SK-N-SH (cell line): ENCODE results near the gene SND1. TPM values are rescaled to one million over a fixed set of nuclear protein-coding genes. Genes with fewer than 3 reads are reported as not detected.

Experiments used
- CTCF ChIA-PET: fragments of 300-600, 350-600 bp; formaldehyde crosslinking; extraction: SDS; loops from one replicate; lab custom pipeline; 2021; lab: Yijun Ruan, JAX
- POLR2A ChIA-PET: fragments of 350-600 bp; sonication (Branson Sonifier 250); formaldehyde crosslinking; extraction: SDS; loops from one replicate; lab custom pipeline; 2020; ENCODE audit warnings: antibody characterized with exemption, inconsistent platforms; lab: Yijun Ruan, JAX
- DNase-seq: peaks from one replicate; pipeline ENCODE4 v3.0.0; 2012
- H2AFZ ChIP-seq: fragments of 200-600 bp; sonication (generic); 2 replicates; pipeline ENCODE4 v1.8.1; 2016; ENCODE audit warnings: antibody characterized with exemption, mild to moderate bottlenecking, low read depth
- H3F3A ChIP-seq: fragments of 200-600 bp; sonication (generic); replicated peaks from 2 replicates; pipeline ENCODE3; 2016; ENCODE audit warnings: antibody characterized with exemption, mild to moderate bottlenecking; ENCODE audit not compliant: insufficient read depth
- H3K27ac ChIP-seq, 2 experiments: fragments of 200-500 bp in 1 of 2; fragments of 200-600 bp in 1 of 2; sonication (Bioruptor generic) in 1 of 2; sonication (generic), shearing (Covaris generic) in 1 of 2; 2 replicates each; pipeline versions ENCODE4 v1.5.1 to v1.6.1; 2014 to 2016; ENCODE audit warnings: low read depth in 2 of 2, inconsistent platforms in 1 of 2, low read length in 1 of 2, mild to moderate bottlenecking in 1 of 2, mixed read lengths in 1 of 2
- H3K27me3 ChIP-seq: fragments of 200-600 bp; sonication (generic), shearing (Covaris generic); 2 replicates; pipeline ENCODE4 v1.6.1; 2016; ENCODE audit warnings: mixed run types; ENCODE audit not compliant: insufficient read depth
- H3K36me3 ChIP-seq, 2 experiments: fragments of 200-500 bp in 1 of 2; fragments of 200-600 bp in 1 of 2; sonication (Bioruptor generic) in 1 of 2; sonication (generic) in 1 of 2; replicated peaks in 1 of 2; 2 replicates each; pipeline versions ENCODE3 to v1.5.1; 2014 to 2016; ENCODE audit warnings: low read length in 1 of 2, mild to moderate bottlenecking in 1 of 2; ENCODE audit not compliant: insufficient read depth in 2 of 2, control insufficient read depth in 1 of 2
- H3K4me1 ChIP-seq, 2 experiments: fragments of 200-500 bp in 1 of 2; fragments of 200-600 bp in 1 of 2; sonication (Bioruptor generic) in 1 of 2; sonication (generic), shearing (Covaris generic) in 1 of 2; 2 replicates each; pipeline versions ENCODE4 v1.5.1 to v1.6.1; 2014 to 2016; ENCODE audit warnings: low read depth in 1 of 2, low read length in 1 of 2, mixed run types in 1 of 2; ENCODE audit not compliant: insufficient read depth in 2 of 2, control insufficient read depth in 1 of 2
- H3K4me2 ChIP-seq: fragments of 200-600 bp; sonication (generic), shearing (Covaris generic); 2 replicates; pipeline ENCODE4 v1.6.1; 2017; ENCODE audit warnings: mixed run types
- H3K4me3 ChIP-seq, 2 experiments: fragments of 200-500 bp in 1 of 2; fragments of 200-600 bp in 1 of 2; sonication (Bioruptor generic) in 1 of 2; sonication (generic), shearing (Covaris generic) in 1 of 2; 2 replicates each; pipeline versions ENCODE4 v1.5.1 to v1.8.1; 2014 to 2016; ENCODE audit warnings: low read depth in 2 of 2, inconsistent platforms in 1 of 2, low read length in 1 of 2, mild to moderate bottlenecking in 1 of 2, mixed read lengths in 1 of 2, moderate library complexity in 1 of 2
- H3K79me2 ChIP-seq: fragments of 200-600 bp; sonication (generic); 2 replicates; pipeline ENCODE4 v1.8.1; 2017; ENCODE audit warnings: mild to moderate bottlenecking; ENCODE audit not compliant: insufficient read depth
- H3K9ac ChIP-seq: fragments of 200-600 bp; sonication (generic); 2 replicates; pipeline ENCODE4 v1.6.1; 2017; ENCODE audit warnings: mixed run types
- H3K9me2 ChIP-seq: fragments of 200-600 bp; sonication (generic); 2 replicates; pipeline ENCODE4 v1.6.1; 2017; ENCODE audit warnings: mixed run types
- H3K9me3 ChIP-seq: fragments of 200-600 bp; sonication (generic); 2 replicates; pipeline ENCODE4 v1.6.1; 2017; ENCODE audit warnings: mixed run types, mild to moderate bottlenecking, moderate library complexity
- H4K20me1 ChIP-seq: fragments of 200-600 bp; sonication (generic); 2 replicates; pipeline ENCODE4 v1.6.1; 2017; ENCODE audit warnings: mild to moderate bottlenecking, mixed run types; ENCODE audit not compliant: insufficient read depth
- CHD2 ChIP-seq: fragments of 150-350 bp; IDR thresholded peaks from 2 replicates; pipeline ENCODE4 v1.6.1; 2018; ENCODE audit warnings: low read length; ENCODE audit not compliant: partially characterized antibody
- EP300 ChIP-seq, 2 experiments: IDR thresholded peaks; 2 replicates each; pipeline versions ENCODE4 v1.4.0 to v1.6.1; 2012; ENCODE audit warnings: borderline replicate concordance in 1 of 2, low read depth in 1 of 2, low read length in 1 of 2
- EZH2phosphoT487 ChIP-seq: fragments of 200-600 bp; sonication (generic); IDR thresholded peaks from 2 replicates; pipeline ENCODE4 v1.6.1; 2017; ENCODE audit warnings: low read depth, mixed run types, mild to moderate bottlenecking, antibody characterized with exemption, moderate library complexity, borderline replicate concordance
- FOSL2 ChIP-seq: IDR thresholded peaks from 2 replicates; pipeline ENCODE4 v1.4.0; 2012; ENCODE audit warnings: low read depth, mild to moderate bottlenecking, moderate library complexity, borderline replicate concordance
- MXI1 ChIP-seq: IDR thresholded peaks from 2 replicates; pipeline ENCODE4 v1.6.1; 2012; ENCODE audit warnings: mild to moderate bottlenecking, low read depth, low read length, improper control_type of control experiment
- NFIC ChIP-seq: IDR thresholded peaks from 2 replicates; pipeline ENCODE4 v1.4.0; 2012; ENCODE audit warnings: borderline replicate concordance
- NRF1 ChIP-seq: IDR thresholded peaks from 2 replicates; pipeline ENCODE4 v1.6.1; 2012; ENCODE audit warnings: low read depth, mild to moderate bottlenecking, low read length
- SIN3A ChIP-seq: IDR thresholded peaks from 2 replicates; pipeline ENCODE4 v1.6.1; 2012; ENCODE audit warnings: low read depth, mild to moderate bottlenecking, low read length, moderate library complexity, borderline replicate concordance
- SMC3 ChIP-seq: IDR thresholded peaks from 2 replicates; pipeline ENCODE4 v1.6.1; 2012; ENCODE audit warnings: low read depth, low read length, improper control_type of control experiment
- TCF12 ChIP-seq: IDR thresholded peaks from 2 replicates; pipeline ENCODE4 v1.4.0; 2012
- YY1 ChIP-seq: IDR thresholded peaks from 2 replicates; pipeline ENCODE4 v1.4.0; 2012; ENCODE audit warnings: low read depth, mild to moderate bottlenecking
- WGBS: methylation state at CpG from one replicate; pipeline ENCODE4 v1.1.6; 2017; ENCODE audit warnings: low lambda C conversion rate; 5-methylcytosine and 5-hydroxymethylcytosine counted together
- polyA plus RNA-seq, 3 experiments: library from polyadenylated mRNA; depleted of rRNA; stranded (reverse); fragments of >200 nt; gene quantifications; 2 replicates each; pipeline ENCODE4 v1.2.3, GENCODE V29; 2012
- TF ChIP-seq, protein P1 (sequence below): fragments of 150-350 bp; IDR thresholded peaks from 2 replicates; pipeline ENCODE4 v1.6.1; 2017; ENCODE audit warnings: antibody characterized with exemption, low read length, low read depth, borderline replicate concordance
- TF ChIP-seq, protein P2 (sequence below): IDR thresholded peaks from 2 replicates; pipeline ENCODE4 v1.4.0; 2012; ENCODE audit warnings: low read depth
- TF ChIP-seq, protein P3 (sequence below): fragments of 150-350 bp; IDR thresholded peaks from 2 replicates; pipeline ENCODE4 v1.6.1; 2016; ENCODE audit warnings: mild to moderate bottlenecking, low read depth, low read length
- TF ChIP-seq, protein P4 (sequence below): IDR thresholded peaks from 2 replicates; pipeline ENCODE4 v1.6.1; 2012; ENCODE audit warnings: mild to moderate bottlenecking, low read depth, low read length, moderate library complexity
- TF ChIP-seq, protein P5 (sequence below): IDR thresholded peaks from 2 replicates; pipeline ENCODE4; 2012

SND1 gene
- polyA plus RNA-seq, 1 of the 3 experiments (the other 2 are of a cell fraction), result 165 TPM

DNA sequence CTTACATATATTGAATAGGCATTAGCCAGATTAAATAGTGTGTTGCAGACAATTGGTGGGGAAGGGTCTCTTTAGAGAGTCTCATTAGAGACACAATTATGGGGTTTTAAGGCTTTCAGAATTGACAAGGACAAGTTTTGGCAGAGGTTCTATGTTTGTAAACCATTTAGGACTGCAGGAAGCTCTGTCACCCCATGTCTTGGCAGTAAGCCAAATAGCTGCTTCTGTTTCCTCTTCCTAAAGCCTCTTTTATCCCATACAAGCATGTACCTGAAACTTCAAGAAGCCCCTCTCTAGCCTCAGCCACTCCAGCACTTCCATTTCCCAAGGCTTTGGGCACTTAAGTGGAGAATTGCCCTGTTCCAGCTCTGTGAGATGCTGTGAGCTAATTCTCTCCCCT lies 401.0 kb downstream of the SND1 start:
- Histone ChIP-seq H3K4me2 (no peak overlapping the region), H3K36me3 (peaks cover 0 to 6% of the 10 kb centered on the region in 2 experiments), H3K9ac (no peak overlapping the region), H3K9me3 (no peaks in the 10 kb centered on the region), H2AFZ (no peak overlapping the region), H3K9me2 (no peaks in the 10 kb centered on the region), H3K4me3 (no peak overlapping the region), H3K79me2 (no peaks in the 10 kb centered on the region), H3F3A (peaks cover 5% of the 10 kb centered on the region), H3K27me3 (no peaks in the 10 kb centered on the region), H4K20me1 (peaks cover 13% of the 10 kb centered on the region), H3K27ac (peak overlapping the region in 1 of 2 experiments; percentile 19; a peak in 1 of 4 replicates), H3K4me1 (peaks cover 6 to 50% of the 10 kb centered on the region in 2 experiments; a peak in 3 of 4 replicates)
- TF ChIP-seq NFIC, result peak; percentile 82
- no peak for TF ChIP-seq YY1
- TF ChIP-seq SIN3A, result no peak
- peak; percentile 36; the same call in 1 of the 2 replicates for TF ChIP-seq MXI1
- TF ChIP-seq EP300 (IDR thresholded peaks at IDR 0.05; ENCODE audit: borderline replicate concordance in 1 of 2, low read depth in 1 of 2, low read length in 1 of 2), result peak in 1 of 2 experiments; percentile 41; a peak in 1 of 4 replicates
- CTCF ChIA-PET, result interaction anchor here (0.6 to 3.3 kb wide), 9 partner anchors 8 to 1039 kb away, joined by 3 to 14 read pairs (median 4); no protein-coding TSS in a partner anchor
- DNase-seq, result peak; percentile 56
- POLR2A ChIA-PET, result interaction anchor here (1.0 kb wide), 1 partner anchor 8 kb away, joined by 3 read pairs; no protein-coding TSS in a partner anchor

DNA sequence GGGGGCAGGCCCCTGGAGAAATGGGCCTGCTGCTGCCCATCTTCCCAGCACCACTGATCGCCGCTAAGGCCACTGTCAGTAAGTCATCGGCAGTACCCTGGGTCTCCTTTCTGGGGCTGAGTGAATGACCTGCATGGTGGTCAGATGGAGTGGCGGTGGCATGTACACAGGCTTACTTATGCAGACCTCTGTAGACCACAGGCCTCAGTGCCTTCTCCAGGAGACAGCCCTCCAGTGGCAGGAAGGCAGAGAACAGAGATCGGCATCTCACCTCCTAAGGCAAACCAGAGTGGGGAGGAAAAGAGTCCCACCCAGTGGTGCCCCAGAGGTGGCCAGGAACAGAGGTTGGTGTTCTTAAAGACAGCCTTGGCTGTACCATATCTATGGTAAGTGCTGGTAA lies 402.0 kb downstream of the SND1 start:
- ChIA-PET POLR2A (no interaction called here), CTCF (interaction anchor here (0.8 to 3.0 kb wide), 6 partner anchors 18 to 346 kb away, joined by 3 to 15 read pairs (median 6); no protein-coding TSS in a partner anchor)
- H2AFZ ChIP-seq, result no peak overlapping the region
- H3K79me2 ChIP-seq, result no peaks in the 10 kb centered on the region
- no peak overlapping the region for H3K9ac ChIP-seq
- no peak overlapping the region for H3K4me3 ChIP-seq
- H3K36me3 ChIP-seq, result peaks cover 0 to 6% of the 10 kb centered on the region in 2 experiments
- no peak overlapping the region for H3K4me2 ChIP-seq
- peaks cover 5% of the 10 kb centered on the region for H3F3A ChIP-seq
- no peak overlapping the region for H3K27ac ChIP-seq
- no peak for DNase-seq
- peaks cover 15% of the 10 kb centered on the region for H4K20me1 ChIP-seq
- no peaks in the 10 kb centered on the region for H3K9me3 ChIP-seq
- no peaks in the 10 kb centered on the region for H3K9me2 ChIP-seq
- no peaks in the 10 kb centered on the region for H3K27me3 ChIP-seq
- TF ChIP-seq CHD2 (no peak), NRF1 (no peak), EZH2phosphoT487 (no peak), SMC3 (no peak), FOSL2 (no peak), TCF12 (no peak)
- TF ChIP-seq, protein P1, sequence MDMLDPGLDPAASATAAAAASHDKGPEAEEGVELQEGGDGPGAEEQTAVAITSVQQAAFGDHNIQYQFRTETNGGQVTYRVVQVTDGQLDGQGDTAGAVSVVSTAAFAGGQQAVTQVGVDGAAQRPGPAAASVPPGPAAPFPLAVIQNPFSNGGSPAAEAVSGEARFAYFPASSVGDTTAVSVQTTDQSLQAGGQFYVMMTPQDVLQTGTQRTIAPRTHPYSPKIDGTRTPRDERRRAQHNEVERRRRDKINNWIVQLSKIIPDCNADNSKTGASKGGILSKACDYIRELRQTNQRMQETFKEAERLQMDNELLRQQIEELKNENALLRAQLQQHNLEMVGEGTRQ, result no peak
- TF ChIP-seq, protein P2, sequence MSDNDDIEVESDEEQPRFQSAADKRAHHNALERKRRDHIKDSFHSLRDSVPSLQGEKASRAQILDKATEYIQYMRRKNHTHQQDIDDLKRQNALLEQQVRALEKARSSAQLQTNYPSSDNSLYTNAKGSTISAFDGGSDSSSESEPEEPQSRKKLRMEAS, result no peak
- TF ChIP-seq, protein P3, sequence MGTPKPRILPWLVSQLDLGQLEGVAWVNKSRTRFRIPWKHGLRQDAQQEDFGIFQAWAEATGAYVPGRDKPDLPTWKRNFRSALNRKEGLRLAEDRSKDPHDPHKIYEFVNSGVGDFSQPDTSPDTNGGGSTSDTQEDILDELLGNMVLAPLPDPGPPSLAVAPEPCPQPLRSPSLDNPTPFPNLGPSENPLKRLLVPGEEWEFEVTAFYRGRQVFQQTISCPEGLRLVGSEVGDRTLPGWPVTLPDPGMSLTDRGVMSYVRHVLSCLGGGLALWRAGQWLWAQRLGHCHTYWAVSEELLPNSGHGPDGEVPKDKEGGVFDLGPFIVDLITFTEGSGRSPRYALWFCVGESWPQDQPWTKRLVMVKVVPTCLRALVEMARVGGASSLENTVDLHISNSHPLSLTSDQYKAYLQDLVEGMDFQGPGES, result no peak
- TF ChIP-seq, protein P4, sequence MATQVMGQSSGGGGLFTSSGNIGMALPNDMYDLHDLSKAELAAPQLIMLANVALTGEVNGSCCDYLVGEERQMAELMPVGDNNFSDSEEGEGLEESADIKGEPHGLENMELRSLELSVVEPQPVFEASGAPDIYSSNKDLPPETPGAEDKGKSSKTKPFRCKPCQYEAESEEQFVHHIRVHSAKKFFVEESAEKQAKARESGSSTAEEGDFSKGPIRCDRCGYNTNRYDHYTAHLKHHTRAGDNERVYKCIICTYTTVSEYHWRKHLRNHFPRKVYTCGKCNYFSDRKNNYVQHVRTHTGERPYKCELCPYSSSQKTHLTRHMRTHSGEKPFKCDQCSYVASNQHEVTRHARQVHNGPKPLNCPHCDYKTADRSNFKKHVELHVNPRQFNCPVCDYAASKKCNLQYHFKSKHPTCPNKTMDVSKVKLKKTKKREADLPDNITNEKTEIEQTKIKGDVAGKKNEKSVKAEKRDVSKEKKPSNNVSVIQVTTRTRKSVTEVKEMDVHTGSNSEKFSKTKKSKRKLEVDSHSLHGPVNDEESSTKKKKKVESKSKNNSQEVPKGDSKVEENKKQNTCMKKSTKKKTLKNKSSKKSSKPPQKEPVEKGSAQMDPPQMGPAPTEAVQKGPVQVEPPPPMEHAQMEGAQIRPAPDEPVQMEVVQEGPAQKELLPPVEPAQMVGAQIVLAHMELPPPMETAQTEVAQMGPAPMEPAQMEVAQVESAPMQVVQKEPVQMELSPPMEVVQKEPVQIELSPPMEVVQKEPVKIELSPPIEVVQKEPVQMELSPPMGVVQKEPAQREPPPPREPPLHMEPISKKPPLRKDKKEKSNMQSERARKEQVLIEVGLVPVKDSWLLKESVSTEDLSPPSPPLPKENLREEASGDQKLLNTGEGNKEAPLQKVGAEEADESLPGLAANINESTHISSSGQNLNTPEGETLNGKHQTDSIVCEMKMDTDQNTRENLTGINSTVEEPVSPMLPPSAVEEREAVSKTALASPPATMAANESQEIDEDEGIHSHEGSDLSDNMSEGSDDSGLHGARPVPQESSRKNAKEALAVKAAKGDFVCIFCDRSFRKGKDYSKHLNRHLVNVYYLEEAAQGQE, result no peak
- TF ChIP-seq, protein P5, sequence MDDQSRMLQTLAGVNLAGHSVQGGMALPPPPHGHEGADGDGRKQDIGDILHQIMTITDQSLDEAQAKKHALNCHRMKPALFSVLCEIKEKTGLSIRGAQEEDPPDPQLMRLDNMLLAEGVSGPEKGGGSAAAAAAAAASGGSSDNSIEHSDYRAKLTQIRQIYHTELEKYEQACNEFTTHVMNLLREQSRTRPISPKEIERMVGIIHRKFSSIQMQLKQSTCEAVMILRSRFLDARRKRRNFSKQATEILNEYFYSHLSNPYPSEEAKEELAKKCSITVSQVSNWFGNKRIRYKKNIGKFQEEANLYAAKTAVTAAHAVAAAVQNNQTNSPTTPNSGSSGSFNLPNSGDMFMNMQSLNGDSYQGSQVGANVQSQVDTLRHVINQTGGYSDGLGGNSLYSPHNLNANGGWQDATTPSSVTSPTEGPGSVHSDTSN, result no peak
- WGBS, result 100% methylated on average over 5 of the region's 5 CpGs
- H3K4me1 ChIP-seq, result peaks cover 6 to 46% of the 10 kb centered on the region in 2 experiments; a peak in 3 of 4 replicates
